HEK293 (cell line): ENCODE data around the gene TEX30.

Experiments
- MYNN ChIP-seq: fragments of 450-650 bp; formaldehyde crosslinking; IDR thresholded peaks from 2 replicates; pipeline ENCODE4 v1.5.1; 2016; ENCODE audit warnings: missing biosample characterization, missing genetic modification characterization, borderline replicate concordance
- ZNF350 ChIP-seq: fragments of 450-650 bp; formaldehyde crosslinking; IDR thresholded peaks from 2 replicates; pipeline ENCODE4 v1.5.0; 2017; ENCODE audit warnings: missing biosample characterization, mild to moderate bottlenecking, missing genetic modification characterization
- ZNF555 ChIP-seq: fragments of 450-650 bp; formaldehyde crosslinking; conservative IDR thresholded peaks from 2 replicates; pipeline ENCODE4 v1.5.1; 2017; ENCODE audit warnings: missing biosample characterization, mild to moderate bottlenecking, missing genetic modification characterization, inconsistent platforms
- ZNF571 ChIP-seq: fragments of 450-650 bp; formaldehyde crosslinking; IDR thresholded peaks from 2 replicates; pipeline ENCODE4 v1.5.0; 2017; ENCODE audit warnings: missing biosample characterization, missing genetic modification characterization
- ZNF785 ChIP-seq: fragments of 450-650 bp; formaldehyde crosslinking; IDR thresholded peaks from 2 replicates; pipeline ENCODE4 v1.5.1; 2016; ENCODE audit warnings: missing biosample characterization, missing genetic modification characterization
- TF ChIP-seq, protein P1 (sequence below): fragments of 450-650 bp; formaldehyde crosslinking; IDR thresholded peaks from 2 replicates; pipeline ENCODE4 v1.5.1; 2017; ENCODE audit warnings: missing biosample characterization, mild to moderate bottlenecking, missing genetic modification characterization, moderate library complexity
- TF ChIP-seq, protein P2 (sequence below): fragments of 450-650 bp; formaldehyde crosslinking; IDR thresholded peaks from 2 replicates; pipeline ENCODE4 v1.5.1; 2016; ENCODE audit warnings: missing biosample characterization, missing genetic modification characterization
- TF ChIP-seq, protein P3 (sequence below): fragments of 450-650 bp; formaldehyde crosslinking; IDR thresholded peaks from 2 replicates; pipeline ENCODE4 v1.5.1; 2016; ENCODE audit warnings: missing biosample characterization, missing genetic modification characterization
- TF ChIP-seq, protein P4 (sequence below): fragments of 450-650 bp; formaldehyde crosslinking; IDR thresholded peaks from 2 replicates; pipeline ENCODE4 v1.5.1; 2017; ENCODE audit warnings: missing biosample characterization, missing genetic modification characterization
- TF ChIP-seq, protein P5 (sequence below): fragments of 450-650 bp; formaldehyde crosslinking; IDR thresholded peaks from 2 replicates; pipeline ENCODE4 v1.5.0; 2017; ENCODE audit warnings: missing biosample characterization, missing genetic modification characterization, borderline replicate concordance

DNA sequence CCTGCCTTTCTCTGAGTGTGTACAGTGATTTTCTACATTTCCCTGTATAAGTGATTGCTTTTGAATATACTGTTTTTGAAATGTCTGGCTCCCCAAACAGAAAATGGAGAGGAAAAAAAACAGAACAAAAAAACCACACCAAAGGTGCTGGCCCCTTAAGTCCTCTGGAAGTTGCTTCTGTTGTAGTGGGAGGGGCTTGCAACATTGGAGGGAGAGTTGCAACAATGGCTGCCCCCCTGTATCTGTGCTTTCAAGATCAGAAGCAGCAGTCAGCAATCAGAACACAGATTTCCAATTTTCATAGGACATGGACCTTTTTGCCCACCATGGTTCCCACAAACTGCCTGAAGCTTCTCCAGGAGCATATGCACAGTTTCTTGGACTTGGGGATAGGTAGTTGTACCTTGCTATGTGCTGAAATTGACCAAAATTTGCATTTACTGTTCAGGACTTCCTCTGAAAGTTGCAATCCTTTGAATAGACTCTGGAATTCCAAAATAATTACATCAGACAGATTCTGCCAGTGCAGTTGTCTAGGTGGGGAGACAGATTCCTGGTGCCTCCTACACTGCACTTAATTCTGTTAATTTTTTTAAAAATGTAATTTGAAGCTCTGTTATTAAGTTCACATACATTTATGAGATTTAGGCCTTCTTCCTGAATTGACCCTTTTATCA lies 39.2 kb upstream of the TEX30 start:
- no peak for TF ChIP-seq ZNF555 (tag by site-specific recombination)
- no peak for TF ChIP-seq ZNF571 (tag by site-specific recombination)
- no peak for TF ChIP-seq MYNN
- TF ChIP-seq, protein P1, sequence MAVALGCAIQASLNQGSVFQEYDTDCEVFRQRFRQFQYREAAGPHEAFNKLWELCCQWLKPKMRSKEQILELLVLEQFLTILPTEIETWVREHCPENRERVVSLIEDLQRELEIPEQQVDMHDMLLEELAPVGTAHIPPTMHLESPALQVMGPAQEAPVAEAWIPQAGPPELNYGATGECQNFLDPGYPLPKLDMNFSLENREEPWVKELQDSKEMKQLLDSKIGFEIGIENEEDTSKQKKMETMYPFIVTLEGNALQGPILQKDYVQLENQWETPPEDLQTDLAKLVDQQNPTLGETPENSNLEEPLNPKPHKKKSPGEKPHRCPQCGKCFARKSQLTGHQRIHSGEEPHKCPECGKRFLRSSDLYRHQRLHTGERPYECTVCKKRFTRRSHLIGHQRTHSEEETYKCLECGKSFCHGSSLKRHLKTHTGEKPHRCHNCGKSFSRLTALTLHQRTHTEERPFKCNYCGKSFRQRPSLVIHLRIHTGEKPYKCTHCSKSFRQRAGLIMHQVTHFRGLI (tag by site-specific recombination): no peak
- no peak for TF ChIP-seq ZNF350
- TF ChIP-seq ZNF785: no peak
- TF ChIP-seq, protein P2, sequence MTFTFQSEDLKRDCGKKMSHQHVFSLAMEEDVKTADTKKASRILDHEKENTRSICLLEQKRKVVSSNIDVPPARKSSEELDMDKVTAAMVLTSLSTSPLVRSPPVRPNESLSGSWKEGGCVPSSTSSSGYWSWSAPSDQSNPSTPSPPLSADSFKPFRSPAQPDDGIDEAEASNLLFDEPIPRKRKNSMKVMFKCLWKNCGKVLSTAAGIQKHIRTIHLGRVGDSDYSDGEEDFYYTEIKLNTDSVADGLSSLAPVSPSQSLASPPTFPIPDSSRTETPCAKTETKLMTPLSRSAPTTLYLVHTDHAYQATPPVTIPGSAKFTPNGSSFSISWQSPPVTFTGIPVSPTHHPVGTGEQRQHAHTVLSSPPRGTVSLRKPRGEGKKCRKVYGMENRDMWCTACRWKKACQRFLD: no peak
- TF ChIP-seq, protein P3, sequence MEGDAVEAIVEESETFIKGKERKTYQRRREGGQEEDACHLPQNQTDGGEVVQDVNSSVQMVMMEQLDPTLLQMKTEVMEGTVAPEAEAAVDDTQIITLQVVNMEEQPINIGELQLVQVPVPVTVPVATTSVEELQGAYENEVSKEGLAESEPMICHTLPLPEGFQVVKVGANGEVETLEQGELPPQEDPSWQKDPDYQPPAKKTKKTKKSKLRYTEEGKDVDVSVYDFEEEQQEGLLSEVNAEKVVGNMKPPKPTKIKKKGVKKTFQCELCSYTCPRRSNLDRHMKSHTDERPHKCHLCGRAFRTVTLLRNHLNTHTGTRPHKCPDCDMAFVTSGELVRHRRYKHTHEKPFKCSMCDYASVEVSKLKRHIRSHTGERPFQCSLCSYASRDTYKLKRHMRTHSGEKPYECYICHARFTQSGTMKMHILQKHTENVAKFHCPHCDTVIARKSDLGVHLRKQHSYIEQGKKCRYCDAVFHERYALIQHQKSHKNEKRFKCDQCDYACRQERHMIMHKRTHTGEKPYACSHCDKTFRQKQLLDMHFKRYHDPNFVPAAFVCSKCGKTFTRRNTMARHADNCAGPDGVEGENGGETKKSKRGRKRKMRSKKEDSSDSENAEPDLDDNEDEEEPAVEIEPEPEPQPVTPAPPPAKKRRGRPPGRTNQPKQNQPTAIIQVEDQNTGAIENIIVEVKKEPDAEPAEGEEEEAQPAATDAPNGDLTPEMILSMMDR: no peak
- TF ChIP-seq, protein P4, sequence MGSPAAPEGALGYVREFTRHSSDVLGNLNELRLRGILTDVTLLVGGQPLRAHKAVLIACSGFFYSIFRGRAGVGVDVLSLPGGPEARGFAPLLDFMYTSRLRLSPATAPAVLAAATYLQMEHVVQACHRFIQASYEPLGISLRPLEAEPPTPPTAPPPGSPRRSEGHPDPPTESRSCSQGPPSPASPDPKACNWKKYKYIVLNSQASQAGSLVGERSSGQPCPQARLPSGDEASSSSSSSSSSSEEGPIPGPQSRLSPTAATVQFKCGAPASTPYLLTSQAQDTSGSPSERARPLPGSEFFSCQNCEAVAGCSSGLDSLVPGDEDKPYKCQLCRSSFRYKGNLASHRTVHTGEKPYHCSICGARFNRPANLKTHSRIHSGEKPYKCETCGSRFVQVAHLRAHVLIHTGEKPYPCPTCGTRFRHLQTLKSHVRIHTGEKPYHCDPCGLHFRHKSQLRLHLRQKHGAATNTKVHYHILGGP (tag by site-specific recombination): no peak
- TF ChIP-seq, protein P5, sequence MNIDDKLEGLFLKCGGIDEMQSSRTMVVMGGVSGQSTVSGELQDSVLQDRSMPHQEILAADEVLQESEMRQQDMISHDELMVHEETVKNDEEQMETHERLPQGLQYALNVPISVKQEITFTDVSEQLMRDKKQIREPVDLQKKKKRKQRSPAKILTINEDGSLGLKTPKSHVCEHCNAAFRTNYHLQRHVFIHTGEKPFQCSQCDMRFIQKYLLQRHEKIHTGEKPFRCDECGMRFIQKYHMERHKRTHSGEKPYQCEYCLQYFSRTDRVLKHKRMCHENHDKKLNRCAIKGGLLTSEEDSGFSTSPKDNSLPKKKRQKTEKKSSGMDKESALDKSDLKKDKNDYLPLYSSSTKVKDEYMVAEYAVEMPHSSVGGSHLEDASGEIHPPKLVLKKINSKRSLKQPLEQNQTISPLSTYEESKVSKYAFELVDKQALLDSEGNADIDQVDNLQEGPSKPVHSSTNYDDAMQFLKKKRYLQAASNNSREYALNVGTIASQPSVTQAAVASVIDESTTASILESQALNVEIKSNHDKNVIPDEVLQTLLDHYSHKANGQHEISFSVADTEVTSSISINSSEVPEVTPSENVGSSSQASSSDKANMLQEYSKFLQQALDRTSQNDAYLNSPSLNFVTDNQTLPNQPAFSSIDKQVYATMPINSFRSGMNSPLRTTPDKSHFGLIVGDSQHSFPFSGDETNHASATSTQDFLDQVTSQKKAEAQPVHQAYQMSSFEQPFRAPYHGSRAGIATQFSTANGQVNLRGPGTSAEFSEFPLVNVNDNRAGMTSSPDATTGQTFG: no peak
